ENCODE data around the gene CHD8. TPM values are rescaled to one million over a fixed set of nuclear protein-coding genes. Genes with fewer than 3 reads are reported as not detected.

The CHD8 gene
- 10 to 100 TPM; 18.1 to 40.7 (median 22.9) TPM for polyA plus RNA-seq
- long read RNA-seq, donor 1 = 0 reads
- long read RNA-seq, donor 2, transcript CHD8-214 (1 exons, 1,146 nt) = major isoform, 8 of 8 reads
- long read RNA-seq, donor 2, partial matches to known transcripts = 0 of 8 reads
- long read RNA-seq, donor 2, other reads (novel, unspliced or antisense) = 0 of 8 reads
- long read RNA-seq, donor 3, transcript CHD8-214 (1 exons, 1,146 nt) = major isoform, 12 of 13 reads
- long read RNA-seq, donor 3, partial matches to known transcripts = 0 of 13 reads
- long read RNA-seq, donor 3, other reads (novel, unspliced or antisense) = 0 of 13 reads
- long read RNA-seq, donor 4 = 0 reads
- long read RNA-seq, donor 5, partial matches to known transcripts = 0 of 1 reads
- long read RNA-seq, donor 5, other reads (novel, unspliced or antisense) = 0 of 1 reads
- long read RNA-seq, donor 6, transcript CHD8-214 (1 exons, 1,146 nt) = major isoform, 6 of 6 reads
- long read RNA-seq, donor 6, partial matches to known transcripts = 0 of 6 reads
- long read RNA-seq, donor 6, other reads (novel, unspliced or antisense) = 0 of 6 reads
- long read RNA-seq, donor 7 = 0 reads
- long read RNA-seq, donor 8, partial matches to known transcripts = 0 of 3 reads
- long read RNA-seq, donor 8, other reads (novel, unspliced or antisense) = 0 of 3 reads
- long read RNA-seq, donor 9, full-length matches to known transcripts = 5 of 5 reads
- long read RNA-seq, donor 9, partial matches to known transcripts = 0 of 5 reads
- long read RNA-seq, donor 9, other reads (novel, unspliced or antisense) = 0 of 5 reads
- long read RNA-seq, donor 10, transcript CHD8-214 (1 exons, 1,146 nt) = major isoform, 22 of 23 reads
- long read RNA-seq, donor 10, partial matches to known transcripts = 0 of 23 reads
- long read RNA-seq, donor 10, other reads (novel, unspliced or antisense) = 0 of 23 reads

GRCh38 chr14:21455912-21456667 is at the start of gene CHD8:
CHD8 (minus strand) TSS chr14:21456123; CDS start chr14:21431643, 24,480 bp downstream.
- no peak for FAIRE-seq
- peak; percentile 99 to 100 for DNase-seq
- no peaks in the 10 kb centered on the region for H3K9me3 ChIP-seq (ENCODE audit: control insufficient read depth in 2 of 2, insufficient read depth in 1 of 2, low read depth in 1 of 2, low read length in 1 of 2)
- H3K4me3 ChIP-seq (ENCODE audit: low read depth in 1 of 3, low read length in 3 of 3) = peak within 1 kb of the TSS; percentile 55 to 97 (median 85)
- peak within 1 kb of the TSS; percentile 94 to 98 (median 94) for H3K27ac ChIP-seq (ENCODE audit: low read depth in 1 of 3, low read length in 2 of 3)
- peaks cover 0 to 5% (median 3%) of the 10 kb centered on the region in 3 donors for H3K4me1 ChIP-seq (ENCODE audit: control insufficient read depth in 3 of 3, insufficient read depth in 2 of 3, low read depth in 1 of 3, low read length in 2 of 3)
- 0 to 1% (median 1%) methylated on average over 36 of the region's 36 CpGs for WGBS, 3 donors
- no peaks in the 10 kb centered on the region for H3K27me3 ChIP-seq (ENCODE audit: control insufficient read depth in 3 of 3, insufficient read depth in 3 of 3, low read length in 3 of 3)
- H3K36me3 ChIP-seq (ENCODE audit: control insufficient read depth in 3 of 3, insufficient read depth in 2 of 3, low read depth in 1 of 3, low read length in 3 of 3) = peaks cover 0 to 20% (median 4%) of the 10 kb centered on the region in 3 donors

GRCh38 chr14:21505012-21505553 is 49.2 kb upstream of the CHD8 start:
- H3K36me3 ChIP-seq (ENCODE audit: control insufficient read depth in 3 of 3, insufficient read depth in 2 of 3, low read depth in 1 of 3, low read length in 3 of 3) = peaks cover 6 to 37% (median 6%) of the 10 kb centered on the region in 3 donors
- DNase-seq = no peak
- H3K4me3 ChIP-seq (ENCODE audit: low read depth in 1 of 3, low read length in 3 of 3) = no peak overlapping the region
- no peak for FAIRE-seq
- H3K27me3 ChIP-seq (ENCODE audit: control insufficient read depth in 3 of 3, insufficient read depth in 3 of 3, low read length in 3 of 3) = no peaks in the 10 kb centered on the region
- H3K9me3 ChIP-seq (ENCODE audit: control insufficient read depth in 2 of 2, insufficient read depth in 1 of 2, low read depth in 1 of 2, low read length in 1 of 2) = no peaks in the 10 kb centered on the region
- H3K4me1 ChIP-seq (ENCODE audit: control insufficient read depth in 3 of 3, insufficient read depth in 2 of 3, low read depth in 1 of 3, low read length in 2 of 3) = peaks cover under 1 to 7% (median 6%) of the 10 kb centered on the region in 3 donors
- no peak overlapping the region for H3K27ac ChIP-seq (ENCODE audit: low read depth in 1 of 3, low read length in 2 of 3)

- H3K4me3 ChIP-seq (ENCODE audit: low read depth in 1 of 3, low read length in 3 of 3) = no peak overlapping the region
- H3K27me3 ChIP-seq (ENCODE audit: control insufficient read depth in 3 of 3, insufficient read depth in 3 of 3, low read length in 3 of 3) = no peaks in the 10 kb centered on the region
- H3K4me1 ChIP-seq (ENCODE audit: control insufficient read depth in 3 of 3, insufficient read depth in 2 of 3, low read depth in 1 of 3, low read length in 2 of 3) = no peaks in the 10 kb centered on the region
- 92 to 95% (median 94%) methylated on average over 4 of the region's 4 CpGs for WGBS, 3 donors
- H3K36me3 ChIP-seq (ENCODE audit: control insufficient read depth in 3 of 3, insufficient read depth in 2 of 3, low read depth in 1 of 3, low read length in 3 of 3) = peaks cover 9 to 42% (median 10%) of the 10 kb centered on the region in 3 donors
- no peaks in the 10 kb centered on the region for H3K9me3 ChIP-seq (ENCODE audit: control insufficient read depth in 2 of 2, insufficient read depth in 1 of 2, low read depth in 1 of 2, low read length in 1 of 2)
- no peak overlapping the region for H3K27ac ChIP-seq (ENCODE audit: low read depth in 1 of 3, low read length in 2 of 3)
- DNase-seq (no peak), FAIRE-seq (no peak)
These were observed 47.5 kb upstream of the CHD8 start for GRCh38 chr14:21503376-21503775.

GRCh38 chr14:21501568-21501967 is 45.6 kb upstream of the CHD8 start:
- no peak overlapping the region for H3K4me3 ChIP-seq (ENCODE audit: low read depth in 1 of 3, low read length in 3 of 3)
- 95 to 97% (median 95%) methylated on average over 5 of the region's 5 CpGs for WGBS, 3 donors

GRCh38 chr14:21498540-21499526 is 42.9 kb upstream of the CHD8 start:
- no peak for FAIRE-seq
- Histone ChIP-seq H3K4me1 (ENCODE audit: control insufficient read depth in 3 of 3, insufficient read depth in 2 of 3, low read depth in 1 of 3, low read length in 2 of 3) (no peaks in the 10 kb centered on the region), H3K9me3 (ENCODE audit: control insufficient read depth in 2 of 2, insufficient read depth in 1 of 2, low read depth in 1 of 2, low read length in 1 of 2) (no peaks in the 10 kb centered on the region), H3K27ac (ENCODE audit: low read depth in 1 of 3, low read length in 2 of 3) (no peak overlapping the region), H3K27me3 (ENCODE audit: control insufficient read depth in 3 of 3, insufficient read depth in 3 of 3, low read length in 3 of 3) (no peaks in the 10 kb centered on the region), H3K36me3 (ENCODE audit: control insufficient read depth in 3 of 3, insufficient read depth in 2 of 3, low read depth in 1 of 3, low read length in 3 of 3) (peaks cover 19 to 48% (median 20%) of the 10 kb centered on the region in 3 donors), H3K4me3 (ENCODE audit: low read depth in 1 of 3, low read length in 3 of 3) (no peak overlapping the region)
- DNase-seq = peak; percentile 45 to 60
- 60 to 64% (median 62%) methylated on average over 5 of the region's 5 CpGs for WGBS, 3 donors

More at GRCh38 chr14:21501568-21501967, 45.6 kb upstream of the CHD8 start:
- H3K27ac ChIP-seq (ENCODE audit: low read depth in 1 of 3, low read length in 2 of 3) = no peak overlapping the region
- H3K9me3 ChIP-seq (ENCODE audit: control insufficient read depth in 2 of 2, insufficient read depth in 1 of 2, low read depth in 1 of 2, low read length in 1 of 2) = no peaks in the 10 kb centered on the region
- H3K27me3 ChIP-seq (ENCODE audit: control insufficient read depth in 3 of 3, insufficient read depth in 3 of 3, low read length in 3 of 3) = no peaks in the 10 kb centered on the region
- DNase-seq (no peak), FAIRE-seq (no peak)
- peaks cover 12 to 39% (median 14%) of the 10 kb centered on the region in 3 donors for H3K36me3 ChIP-seq (ENCODE audit: control insufficient read depth in 3 of 3, insufficient read depth in 2 of 3, low read depth in 1 of 3, low read length in 3 of 3)
- no peaks in the 10 kb centered on the region for H3K4me1 ChIP-seq (ENCODE audit: control insufficient read depth in 3 of 3, insufficient read depth in 2 of 3, low read depth in 1 of 3, low read length in 2 of 3)

GRCh38 chr14:21496453-21496852 is 40.5 kb upstream of the CHD8 start:
- H3K36me3 ChIP-seq (ENCODE audit: control insufficient read depth in 3 of 3, insufficient read depth in 2 of 3, low read depth in 1 of 3, low read length in 3 of 3) = peaks cover 22 to 47% (median 22%) of the 10 kb centered on the region in 3 donors
- WGBS, 3 donors = 84 to 92% (median 88%) methylated on average over 2 of the region's 2 CpGs
- no peaks in the 10 kb centered on the region for H3K27me3 ChIP-seq (ENCODE audit: control insufficient read depth in 3 of 3, insufficient read depth in 3 of 3, low read length in 3 of 3)
- no peak overlapping the region for H3K27ac ChIP-seq (ENCODE audit: low read depth in 1 of 3, low read length in 2 of 3)
- DNase-seq (no peak), FAIRE-seq (no peak)
- H3K4me1 ChIP-seq (ENCODE audit: control insufficient read depth in 3 of 3, insufficient read depth in 2 of 3, low read depth in 1 of 3, low read length in 2 of 3) = no peaks in the 10 kb centered on the region
- H3K4me3 ChIP-seq (ENCODE audit: low read depth in 1 of 3, low read length in 3 of 3) = no peak overlapping the region
- no peaks in the 10 kb centered on the region for H3K9me3 ChIP-seq (ENCODE audit: control insufficient read depth in 2 of 2, insufficient read depth in 1 of 2, low read depth in 1 of 2, low read length in 1 of 2)

Measured in small intestine (tissue), 16 donors.